GM21825 (cell line): ENCODE results near the gene PSMD5.

ENCODE experiments used
- ATAC-seq: cut with Tn5 transposase; IDR thresholded peaks from one replicate; pipeline ENCODE4 v1.9.1; 2021; ENCODE audit warnings: mild to moderate bottlenecking, moderate library complexity; ENCODE audit not compliant: unreplicated experiment

PSMD5 gene

GRCh38 chr9:120842685-120843485 lies at the start of gene PSMD5:
PSMD5 (minus strand) TSS chr9:120842922; CDS start chr9:120842909, 13 bp downstream.
- peak; percentile 99 for ATAC-seq

GRCh38 chr9:120891884-120892747 lies 49.4 kb upstream of the PSMD5 start:
- ATAC-seq: peak; percentile 24

GRCh38 chr9:120891245-120891883 lies 48.6 kb upstream of the PSMD5 start:
- no peak for ATAC-seq

- no peak for ATAC-seq
Measured at GRCh38 chr9:120890320-120891244, 47.9 kb upstream of the PSMD5 start.

GRCh38 chr9:120889606-120890271 lies 47.0 kb upstream of the PSMD5 start:
- no peak for ATAC-seq

- ATAC-seq: no peak
Measured at GRCh38 chr9:120888626-120889025, 45.9 kb upstream of the PSMD5 start.

GRCh38 chr9:120886490-120886967 lies 43.8 kb upstream of the PSMD5 start:
- no peak for ATAC-seq

- no peak for ATAC-seq
Measured at GRCh38 chr9:120885958-120886357, 43.2 kb upstream of the PSMD5 start.

- no peak for ATAC-seq
Measured at GRCh38 chr9:120885457-120885856, 42.7 kb upstream of the PSMD5 start.

- no peak for ATAC-seq
Measured at GRCh38 chr9:120883608-120883996, 40.9 kb upstream of the PSMD5 start.

- no peak for ATAC-seq
Measured at GRCh38 chr9:120882935-120883607, 40.3 kb upstream of the PSMD5 start.

- ATAC-seq: no peak
Measured at GRCh38 chr9:120879446-120879845, 36.7 kb upstream of the PSMD5 start.

- no peak for ATAC-seq
Measured at GRCh38 chr9:120878188-120879130, 35.7 kb upstream of the PSMD5 start.

GRCh38 chr9:120877276-120878034 lies 34.7 kb upstream of the PSMD5 start:
- peak; percentile 44 for ATAC-seq

GRCh38 chr9:120876842-120877240 lies 34.1 kb upstream of the PSMD5 start, which contains the start of gene PHF19:
PHF19 (minus strand) TSS chr9:120877188; CDS start chr9:120874741, 2,447 bp downstream.
- no peak for ATAC-seq

- peak; percentile 49 for ATAC-seq
Measured at GRCh38 chr9:120875954-120876841, 33.5 kb upstream of the PSMD5 start.
